Measurements from ENCODE around the gene PRRC2A.

DNA sequence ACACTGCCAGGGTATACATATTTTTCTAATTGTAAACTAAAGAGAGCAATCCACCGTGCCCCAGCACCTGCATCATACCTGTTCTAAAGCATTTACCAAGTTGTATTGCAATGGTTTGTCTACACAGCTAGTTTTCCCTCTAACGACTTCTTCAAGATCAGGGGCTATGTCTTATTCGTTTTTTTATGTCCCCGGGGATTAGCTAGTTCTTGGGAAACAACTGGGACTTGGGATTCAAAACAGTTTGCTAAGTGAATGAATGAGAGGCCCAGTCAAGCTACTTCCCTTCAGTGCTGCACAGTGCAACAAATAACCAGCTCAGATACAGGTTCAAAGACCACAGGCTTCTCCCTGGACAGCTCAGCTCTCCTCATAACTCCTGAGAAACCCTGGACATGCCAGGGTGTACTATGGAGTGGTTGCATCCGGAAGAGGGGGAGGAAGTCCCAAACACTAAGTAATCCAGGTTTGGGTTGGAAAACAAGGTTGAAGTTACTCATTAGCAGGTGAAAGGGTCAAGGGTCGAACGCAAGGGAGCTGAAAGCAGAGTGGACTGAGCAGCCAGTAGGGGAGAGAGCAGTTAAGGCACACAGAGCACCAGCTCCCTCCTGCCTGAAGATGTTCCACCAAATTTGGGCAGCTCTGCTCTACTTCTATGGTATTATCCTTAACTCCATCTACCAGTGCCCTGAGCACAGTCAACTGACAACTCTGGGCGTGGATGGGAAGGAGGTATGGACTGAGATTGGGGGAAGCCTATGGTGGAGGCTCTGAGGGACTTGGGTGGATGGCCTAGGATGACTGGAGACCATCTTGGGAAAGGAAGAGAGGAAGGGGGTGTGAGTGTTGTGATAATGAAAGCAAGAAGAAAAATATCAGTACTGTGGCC lies 35.1 kb downstream of the PRRC2A start, which contains the start of gene APOM:
- TF ChIP-seq, protein P1, sequence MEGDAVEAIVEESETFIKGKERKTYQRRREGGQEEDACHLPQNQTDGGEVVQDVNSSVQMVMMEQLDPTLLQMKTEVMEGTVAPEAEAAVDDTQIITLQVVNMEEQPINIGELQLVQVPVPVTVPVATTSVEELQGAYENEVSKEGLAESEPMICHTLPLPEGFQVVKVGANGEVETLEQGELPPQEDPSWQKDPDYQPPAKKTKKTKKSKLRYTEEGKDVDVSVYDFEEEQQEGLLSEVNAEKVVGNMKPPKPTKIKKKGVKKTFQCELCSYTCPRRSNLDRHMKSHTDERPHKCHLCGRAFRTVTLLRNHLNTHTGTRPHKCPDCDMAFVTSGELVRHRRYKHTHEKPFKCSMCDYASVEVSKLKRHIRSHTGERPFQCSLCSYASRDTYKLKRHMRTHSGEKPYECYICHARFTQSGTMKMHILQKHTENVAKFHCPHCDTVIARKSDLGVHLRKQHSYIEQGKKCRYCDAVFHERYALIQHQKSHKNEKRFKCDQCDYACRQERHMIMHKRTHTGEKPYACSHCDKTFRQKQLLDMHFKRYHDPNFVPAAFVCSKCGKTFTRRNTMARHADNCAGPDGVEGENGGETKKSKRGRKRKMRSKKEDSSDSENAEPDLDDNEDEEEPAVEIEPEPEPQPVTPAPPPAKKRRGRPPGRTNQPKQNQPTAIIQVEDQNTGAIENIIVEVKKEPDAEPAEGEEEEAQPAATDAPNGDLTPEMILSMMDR (IDR thresholded peaks at IDR 0.05 in 8 of 11, conservative IDR thresholded peaks at IDR 0.05 in 3 of 11): no peak
- no peak for TF ChIP-seq POLR2A (IDR thresholded peaks at IDR 0.05)
